GM12874 (cell line): ENCODE data around the gene FBXO7.

Source experiments
- CTCF ChIP-seq: IDR thresholded peaks from 2 replicates; pipeline ENCODE4 v1.5.1; 2011; ENCODE audit warnings: low read depth, mild to moderate bottlenecking, control low read depth, low read length, moderate library complexity; ENCODE audit not compliant: insufficient read depth

Gene FBXO7

GRCh38 chr22:32541481-32541880, 66.9 kb downstream of the FBXO7 start:
- no peak for TF ChIP-seq CTCF

DNA sequence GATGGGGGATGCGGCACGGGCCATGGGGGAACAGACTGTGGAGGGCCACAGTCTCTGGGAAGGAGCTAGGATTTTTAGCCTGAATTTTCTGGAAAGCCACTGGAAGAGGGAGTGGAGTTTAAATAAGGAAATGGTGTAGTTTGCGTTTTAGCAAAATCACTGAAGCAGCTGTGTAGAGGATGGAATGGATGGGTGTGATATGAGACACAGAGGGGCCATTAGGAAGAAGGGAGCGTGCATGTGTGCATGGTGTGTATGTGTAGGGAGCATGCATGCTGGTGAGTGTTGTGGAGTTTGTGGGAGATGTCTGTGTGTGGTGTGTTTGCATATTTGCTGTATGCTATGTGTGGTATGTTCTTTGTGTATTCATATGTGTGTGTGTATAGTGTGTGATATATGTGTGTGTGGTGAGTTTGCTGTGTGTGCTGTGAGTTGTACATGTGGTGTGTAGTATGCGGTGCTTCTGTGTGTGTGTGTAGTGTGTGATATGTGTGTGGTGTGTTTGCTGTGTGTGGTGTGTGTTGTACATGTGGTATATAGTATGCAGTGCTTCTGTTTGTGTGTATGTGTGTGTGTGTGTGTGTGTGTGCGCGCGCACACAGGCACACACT, 67.6 kb downstream of the FBXO7 start:
- no peak for TF ChIP-seq CTCF

- no peak for TF ChIP-seq CTCF
Measured at GRCh38 chr22:32542677-32543357, 68.2 kb downstream of the FBXO7 start.

DNA sequence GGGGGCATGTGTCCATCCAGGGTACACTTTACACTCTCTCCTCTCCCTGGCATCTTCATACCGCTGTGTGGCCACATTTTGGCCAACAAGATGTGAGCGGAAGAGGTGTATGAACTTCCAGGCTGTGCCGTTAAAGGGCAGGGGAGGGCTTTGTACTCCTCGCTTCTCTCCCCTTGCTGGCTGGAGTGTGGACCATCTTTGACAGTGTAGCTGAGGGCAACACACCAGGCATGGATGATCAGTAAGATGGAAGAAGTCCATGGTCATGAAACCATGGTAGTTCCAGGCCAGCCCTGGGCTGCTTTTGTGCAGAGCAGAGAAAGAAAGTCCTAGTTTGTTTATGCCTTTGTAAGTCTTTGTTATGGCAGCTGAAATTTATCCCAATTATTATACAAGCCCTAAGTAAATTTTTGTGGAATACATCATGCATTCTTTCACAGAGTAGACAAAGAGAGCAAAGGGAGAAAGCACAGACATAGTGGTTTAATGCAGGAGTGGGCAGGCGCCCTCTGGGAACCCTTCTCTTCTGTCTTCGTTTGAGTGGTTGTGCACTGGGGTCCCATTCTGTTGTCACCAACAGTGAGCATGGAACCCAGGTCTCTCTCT, 70.4 kb downstream of the FBXO7 start:
- no peak for TF ChIP-seq CTCF

DNA sequence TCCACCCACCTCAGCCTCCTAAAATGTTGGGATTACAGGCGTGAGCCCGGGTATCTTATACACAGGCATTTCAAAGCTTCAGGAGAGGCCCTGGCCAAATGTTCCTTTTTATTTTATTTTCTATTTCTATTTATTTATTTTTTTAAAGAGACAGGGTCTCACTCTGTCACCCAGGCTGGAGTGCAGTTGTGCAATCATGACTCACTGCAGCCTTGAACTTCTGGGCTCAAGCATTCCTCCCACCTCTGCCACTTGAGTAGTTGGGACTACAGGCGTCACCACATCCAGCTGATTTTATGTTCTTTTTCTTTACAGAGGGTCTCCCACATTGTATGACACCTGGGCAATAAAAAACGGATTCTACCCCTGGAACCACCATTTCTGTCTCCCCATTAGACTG, 71.2 kb downstream of the FBXO7 start:
- TF ChIP-seq CTCF, result no peak

GRCh38 chr22:32546496-32546895, 71.9 kb downstream of the FBXO7 start:
- no peak for TF ChIP-seq CTCF

DNA sequence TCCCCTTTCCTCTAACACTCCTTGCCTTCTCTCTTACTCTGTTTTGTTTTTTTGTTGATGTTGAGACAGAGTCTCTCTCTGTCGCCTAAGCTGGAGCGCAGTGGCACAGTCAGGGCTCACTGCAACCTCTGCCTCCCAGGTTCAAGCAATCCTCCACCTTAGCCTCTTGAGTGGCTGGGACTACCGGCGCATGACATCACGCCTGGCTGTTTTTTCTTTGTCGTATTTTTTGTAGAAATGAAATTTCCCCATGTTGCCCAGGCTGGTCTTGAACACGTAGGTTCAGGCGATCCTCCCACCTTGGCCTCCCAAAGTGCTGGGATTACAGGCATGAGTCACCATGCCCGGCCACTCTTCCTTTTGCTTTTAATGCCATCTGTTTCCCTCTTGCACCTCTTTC, 72.3 kb downstream of the FBXO7 start:
- TF ChIP-seq CTCF, result no peak
